Kidney epithelial cell (primary cell): ENCODE results near the gene SORL1. TPM values are rescaled to one million over a fixed set of nuclear protein-coding genes. Genes with fewer than 3 reads are reported as not detected.

Experiments used
- DNase-seq: peaks from one replicate; pipeline ENCODE4 v3.0.0-alpha.2; 2010; ENCODE audit warnings: low read depth
- H3K27me3 ChIP-seq: 2 replicates; pipeline ENCODE4 v1.6.0; 2011; ENCODE audit warnings: low read length; ENCODE audit not compliant: control insufficient read depth, insufficient read depth
- H3K36me3 ChIP-seq: 2 replicates; pipeline ENCODE4 v1.5.1; 2011; ENCODE audit warnings: low read length; ENCODE audit not compliant: control insufficient read depth, insufficient read depth
- H3K4me3 ChIP-seq: 2 replicates; pipeline ENCODE4 v1.5.1; 2011; ENCODE audit warnings: low read depth, mild to moderate bottlenecking, control low read depth, low read length
- total RNA-seq: library from RNA; depleted of rRNA; stranded (reverse); fragments of >200 nt; gene quantifications from 2 replicates; pipeline ENCODE4 v1.2.3, GENCODE V29; 2015
- TF ChIP-seq, protein P1 (sequence below): IDR thresholded peaks from 2 replicates; pipeline ENCODE4 v1.5.1; 2011; ENCODE audit warnings: mild to moderate bottlenecking, moderate library complexity, low read length, control low read depth, inconsistent platforms; ENCODE audit not compliant: insufficient read depth, poor library complexity, severe bottlenecking

Gene SORL1
- total RNA-seq, 1 donor from 2014 or later, result 4.1 TPM

DNA sequence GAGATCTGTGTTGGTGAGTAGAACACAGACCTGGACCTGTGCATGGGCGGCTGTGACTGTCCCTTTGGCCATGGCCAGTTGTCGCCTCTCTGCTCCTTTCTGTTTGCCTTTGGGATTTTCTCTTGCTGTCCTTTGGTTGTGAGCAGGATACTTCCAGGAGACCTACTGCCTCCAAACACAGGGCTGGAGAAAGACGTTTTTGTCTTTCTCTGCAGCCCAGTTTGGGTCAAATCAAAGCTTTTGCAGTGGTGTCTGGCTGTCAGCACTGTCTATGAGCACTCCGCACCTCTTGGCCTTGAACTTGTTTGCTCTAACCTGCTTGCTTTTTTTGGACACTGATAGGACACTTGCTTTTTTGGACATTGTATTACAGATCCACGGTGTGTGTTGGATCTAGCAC lies 109.6 kb downstream of the SORL1 start:
- TF ChIP-seq, protein P1, sequence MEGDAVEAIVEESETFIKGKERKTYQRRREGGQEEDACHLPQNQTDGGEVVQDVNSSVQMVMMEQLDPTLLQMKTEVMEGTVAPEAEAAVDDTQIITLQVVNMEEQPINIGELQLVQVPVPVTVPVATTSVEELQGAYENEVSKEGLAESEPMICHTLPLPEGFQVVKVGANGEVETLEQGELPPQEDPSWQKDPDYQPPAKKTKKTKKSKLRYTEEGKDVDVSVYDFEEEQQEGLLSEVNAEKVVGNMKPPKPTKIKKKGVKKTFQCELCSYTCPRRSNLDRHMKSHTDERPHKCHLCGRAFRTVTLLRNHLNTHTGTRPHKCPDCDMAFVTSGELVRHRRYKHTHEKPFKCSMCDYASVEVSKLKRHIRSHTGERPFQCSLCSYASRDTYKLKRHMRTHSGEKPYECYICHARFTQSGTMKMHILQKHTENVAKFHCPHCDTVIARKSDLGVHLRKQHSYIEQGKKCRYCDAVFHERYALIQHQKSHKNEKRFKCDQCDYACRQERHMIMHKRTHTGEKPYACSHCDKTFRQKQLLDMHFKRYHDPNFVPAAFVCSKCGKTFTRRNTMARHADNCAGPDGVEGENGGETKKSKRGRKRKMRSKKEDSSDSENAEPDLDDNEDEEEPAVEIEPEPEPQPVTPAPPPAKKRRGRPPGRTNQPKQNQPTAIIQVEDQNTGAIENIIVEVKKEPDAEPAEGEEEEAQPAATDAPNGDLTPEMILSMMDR, result no peak
- Histone ChIP-seq H3K4me3 (no peak overlapping the region), H3K27me3 (no peaks in the 10 kb centered on the region), H3K36me3 (no peaks in the 10 kb centered on the region)
- DNase-seq, result no peak

DNA sequence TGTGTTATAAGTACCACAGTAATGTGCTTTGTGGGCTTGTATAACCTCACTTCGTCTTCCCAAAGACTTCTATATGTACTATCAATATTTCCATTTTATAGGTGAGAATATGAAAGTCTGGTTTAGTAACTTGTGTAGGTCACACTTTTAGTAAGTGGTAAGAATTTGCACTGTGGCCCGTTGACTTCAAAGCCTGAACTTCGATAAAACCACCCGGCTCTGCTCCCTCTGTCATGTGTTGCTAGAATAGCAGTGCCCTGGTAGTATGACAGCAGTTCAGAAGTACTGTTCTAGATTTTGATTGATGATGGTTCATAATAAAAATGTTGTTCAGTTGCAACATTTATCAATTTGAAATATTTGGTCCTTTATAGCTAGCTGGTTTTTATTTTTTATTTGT lies 110.9 kb downstream of the SORL1 start:
- Histone ChIP-seq H3K4me3 (no peak overlapping the region), H3K36me3 (no peaks in the 10 kb centered on the region), H3K27me3 (no peaks in the 10 kb centered on the region)
- no peak for DNase-seq
- TF ChIP-seq, protein P1, result no peak

DNA sequence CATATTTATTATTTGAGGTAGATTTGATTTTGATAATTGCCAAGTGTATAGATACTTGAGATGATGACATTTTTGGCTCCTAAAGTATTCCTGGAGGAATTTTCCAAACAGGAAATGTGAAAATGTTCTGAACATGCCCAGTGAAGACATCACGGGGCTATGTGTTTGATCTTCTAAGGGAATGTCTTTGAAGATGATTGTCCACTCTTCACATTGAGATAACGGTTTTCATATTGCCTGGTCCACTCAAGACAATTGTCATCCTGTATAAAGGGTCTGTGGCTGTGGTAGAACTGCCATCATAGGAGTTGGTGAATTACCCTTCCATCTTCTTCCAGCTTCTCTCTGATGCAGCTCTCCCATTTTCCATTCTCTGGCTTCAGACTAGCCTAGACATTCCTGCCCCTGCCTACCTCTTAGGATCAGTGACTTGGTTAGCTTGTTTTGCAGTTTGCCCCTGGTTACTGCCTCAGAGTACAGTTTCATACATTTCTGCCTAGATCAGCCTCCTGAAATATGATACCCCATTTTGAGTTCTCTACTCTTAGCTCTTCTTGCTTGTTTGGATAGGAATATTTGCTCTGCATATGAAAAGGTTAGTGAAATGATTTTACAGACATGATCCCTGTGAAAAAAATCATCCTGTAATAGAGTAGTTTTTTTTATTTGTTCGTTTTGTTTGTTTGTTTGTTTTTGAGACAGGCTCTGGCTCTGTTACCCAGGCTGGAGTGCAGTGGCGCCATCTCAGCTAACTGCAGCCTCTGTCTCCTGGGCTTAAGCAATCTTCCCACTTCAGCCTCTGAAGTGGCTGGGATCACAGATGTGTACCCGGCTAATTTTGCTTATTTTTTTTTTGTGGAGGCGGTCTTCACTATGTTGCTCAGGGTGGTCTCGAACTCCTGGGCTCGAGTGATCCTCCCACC lies 112.0 kb downstream of the SORL1 start:
- no peak overlapping the region for H3K4me3 ChIP-seq
- DNase-seq, result no peak
- TF ChIP-seq, protein P1, result no peak
- H3K27me3 ChIP-seq, result no peaks in the 10 kb centered on the region
- H3K36me3 ChIP-seq, result no peaks in the 10 kb centered on the region

DNA sequence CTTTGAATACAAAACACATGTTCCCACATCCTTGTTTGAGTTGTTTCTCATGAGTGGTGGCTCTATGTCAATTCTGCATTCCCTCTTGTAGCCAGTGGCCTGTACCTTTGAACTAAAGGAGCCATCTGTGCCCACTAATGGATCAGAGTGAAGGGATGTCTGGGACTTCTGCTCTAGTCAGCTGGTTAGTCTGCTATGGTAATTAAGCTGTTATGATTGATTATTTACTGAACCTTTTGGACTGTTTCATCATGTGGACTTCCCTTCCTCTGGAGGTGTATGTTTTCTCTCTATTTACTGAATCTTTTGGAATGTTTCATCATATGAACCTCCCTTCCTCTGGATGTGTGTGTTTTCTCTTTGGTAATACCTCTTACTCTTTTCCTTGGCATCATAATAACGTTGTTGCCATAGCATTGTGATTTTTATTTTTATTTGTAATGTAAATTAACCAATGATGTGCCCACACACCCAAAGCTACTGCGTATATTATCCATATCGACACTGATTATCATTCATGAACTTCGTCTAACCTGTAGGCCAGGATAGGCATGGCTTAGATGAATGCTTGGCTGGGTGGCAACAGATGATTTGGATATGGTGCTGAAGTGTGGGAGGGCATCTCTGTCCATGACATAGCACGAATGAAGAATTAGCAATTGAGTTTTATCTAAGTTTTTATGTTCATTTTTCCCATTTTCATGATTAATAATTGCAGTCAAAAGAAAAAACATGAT lies 113.0 kb downstream of the SORL1 start:
- Histone ChIP-seq H3K36me3 (no peaks in the 10 kb centered on the region), H3K4me3 (no peak overlapping the region), H3K27me3 (no peaks in the 10 kb centered on the region)
- DNase-seq, result no peak
- TF ChIP-seq, protein P1, result no peak

DNA sequence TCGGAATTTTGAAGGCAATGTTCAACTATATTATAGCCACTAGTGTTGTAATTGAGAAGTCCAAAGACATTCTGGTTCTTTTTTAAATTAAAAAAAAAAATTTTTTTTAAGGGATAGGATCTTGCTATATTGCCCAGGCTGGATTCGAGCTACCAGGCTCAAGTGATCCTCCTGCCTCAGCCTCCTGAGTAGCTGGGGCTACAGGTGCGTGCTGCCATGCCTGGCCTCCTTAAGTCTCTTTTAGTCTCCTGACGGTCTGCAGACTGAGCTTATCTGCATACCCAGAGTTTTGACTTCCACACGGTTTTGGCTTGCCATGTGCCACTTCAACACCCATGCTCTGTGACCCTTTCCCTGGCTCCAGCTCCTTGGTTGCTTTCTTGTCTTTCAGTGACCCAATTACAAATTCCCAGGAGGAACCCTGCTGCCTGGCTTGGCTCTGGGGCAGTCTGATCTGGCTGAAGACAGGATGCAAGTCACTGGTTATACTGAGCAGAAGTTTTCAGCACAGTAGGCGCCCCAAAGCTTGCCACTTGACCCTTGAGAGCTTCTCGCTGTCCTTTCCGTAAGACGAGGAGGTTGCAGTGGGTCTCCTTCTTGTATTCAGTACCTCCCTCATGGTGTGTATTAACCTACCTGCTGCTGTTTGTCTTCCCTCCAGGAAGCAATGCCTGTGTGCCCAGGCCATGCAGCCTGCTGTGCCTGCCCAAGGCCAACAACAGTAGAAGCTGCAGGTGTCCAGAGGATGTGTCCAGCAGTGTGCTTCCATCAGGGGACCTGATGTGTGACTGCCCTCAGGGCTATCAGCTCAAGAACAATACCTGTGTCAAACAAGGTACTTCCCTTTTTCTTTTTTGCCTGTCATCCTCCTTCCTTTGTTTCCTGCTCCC lies 114.4 kb downstream of the SORL1 start:
- Histone ChIP-seq H3K27me3 (no peaks in the 10 kb centered on the region), H3K36me3 (no peaks in the 10 kb centered on the region), H3K4me3 (no peak overlapping the region)
- TF ChIP-seq, protein P1, result no peak
- no peak for DNase-seq
